ENCODE data around the gene SPC24.
A peak's percentile ranks its signal among the peaks of the same experiment; 100 is the strongest.
"Not testable (repeated sequence)": the region's sequence is repeated elsewhere in the genome, so short reads cannot be mapped to it uniquely, and the experiment has no call there.

Gene SPC24

DNA sequence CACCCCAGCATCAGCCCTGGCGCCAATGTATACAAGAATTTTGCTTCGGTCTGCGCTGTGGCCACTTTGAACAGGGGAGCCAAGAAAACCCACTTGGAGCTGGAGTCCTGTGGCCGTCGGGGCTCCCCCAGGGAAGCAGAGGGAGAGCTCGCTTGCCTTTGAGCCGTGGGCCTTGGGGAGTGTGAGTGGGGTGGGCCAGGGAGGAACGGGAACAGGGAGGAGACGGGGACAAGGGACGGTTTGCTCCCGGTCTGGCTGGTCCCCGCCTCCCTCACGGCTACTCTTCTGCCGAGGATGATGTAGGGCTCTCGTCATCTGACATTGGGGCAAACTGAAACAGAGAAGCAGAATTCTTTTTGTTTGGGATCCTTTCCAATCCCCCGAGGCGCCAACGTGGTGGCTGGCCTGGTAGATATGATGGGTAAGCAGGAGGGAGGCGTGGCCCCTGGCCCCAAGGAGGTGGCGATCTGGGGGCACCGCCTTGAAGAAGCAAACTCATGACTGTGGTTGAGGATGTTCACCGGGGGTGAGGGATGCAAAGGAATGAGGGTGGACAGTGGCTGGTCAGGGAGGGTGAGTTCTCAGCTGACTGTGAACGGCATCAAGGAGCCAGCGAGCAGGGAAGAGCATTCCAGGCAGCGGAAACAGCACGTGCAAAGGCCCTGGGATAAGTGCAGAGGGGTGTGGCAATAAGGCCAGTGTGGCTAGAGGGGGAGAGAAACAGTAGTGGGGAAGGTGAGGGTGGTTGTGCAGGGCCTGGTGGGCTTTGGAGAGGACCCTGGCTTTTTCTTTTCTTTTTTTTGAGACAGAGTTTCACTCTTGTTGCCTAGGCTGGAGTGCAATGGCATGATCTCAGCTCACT is 10.9 kb upstream of the SPC24 start:
- no peak overlapping the region for H3K4me3 ChIP-seq (ENCODE audit: low read depth, low read length)

DNA sequence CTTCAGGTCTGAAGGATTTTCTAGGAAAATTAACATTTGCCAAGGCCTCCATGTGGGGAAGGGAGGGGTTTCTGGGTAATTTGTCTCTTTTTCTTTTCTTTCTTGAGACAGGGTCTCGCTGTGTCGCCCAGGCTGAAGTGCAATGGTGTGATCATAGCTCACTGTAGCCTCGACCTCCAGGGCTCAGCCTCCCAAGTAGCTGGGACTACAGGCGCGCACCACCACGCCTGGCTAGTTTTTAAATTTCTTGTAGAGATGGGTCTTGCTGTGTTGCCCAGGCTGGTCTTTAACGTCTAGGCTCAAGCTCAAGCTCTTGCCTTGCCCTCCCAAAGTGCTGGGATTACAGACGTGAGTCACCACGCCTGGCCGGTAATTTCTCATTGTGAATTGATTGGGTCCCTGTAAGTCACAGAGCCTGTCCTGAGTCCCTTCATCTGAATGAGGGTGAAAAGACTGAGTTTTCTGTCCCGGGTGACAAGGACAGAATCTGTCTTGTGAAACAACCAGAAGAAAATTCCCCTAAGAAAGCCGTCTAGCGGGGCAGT is 10.0 kb upstream of the SPC24 start:
- H3K4me3 ChIP-seq (ENCODE audit: low read depth, low read length) = no peak overlapping the region

DNA sequence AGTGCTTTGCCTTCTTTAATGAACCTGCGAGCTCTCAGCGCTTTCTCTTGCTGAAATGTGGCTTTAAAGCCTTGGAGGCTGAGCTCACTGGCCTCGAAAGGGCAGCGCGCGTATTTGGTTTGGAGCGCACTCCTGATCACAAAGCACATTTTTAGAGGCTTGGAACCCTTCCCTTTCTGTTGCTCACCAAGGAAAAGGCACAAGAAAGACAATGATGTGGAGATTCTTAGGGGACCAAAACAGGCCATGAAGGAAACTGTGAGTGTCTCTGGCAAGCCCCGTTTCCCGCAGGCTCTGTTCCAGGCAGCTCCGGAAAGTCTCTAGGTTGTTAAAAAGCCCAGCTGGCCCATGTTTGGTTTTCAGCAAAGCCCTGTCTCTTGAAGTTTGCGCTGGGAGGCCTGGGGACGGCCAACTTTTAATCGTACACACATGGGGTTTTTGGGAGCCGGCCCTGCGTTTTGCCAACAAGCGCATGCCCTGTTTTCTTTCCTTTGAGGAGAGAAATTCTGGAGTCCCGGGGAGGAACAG is 9.4 kb upstream of the SPC24 start:
- no peak overlapping the region for H3K4me3 ChIP-seq (ENCODE audit: low read depth, low read length)

DNA sequence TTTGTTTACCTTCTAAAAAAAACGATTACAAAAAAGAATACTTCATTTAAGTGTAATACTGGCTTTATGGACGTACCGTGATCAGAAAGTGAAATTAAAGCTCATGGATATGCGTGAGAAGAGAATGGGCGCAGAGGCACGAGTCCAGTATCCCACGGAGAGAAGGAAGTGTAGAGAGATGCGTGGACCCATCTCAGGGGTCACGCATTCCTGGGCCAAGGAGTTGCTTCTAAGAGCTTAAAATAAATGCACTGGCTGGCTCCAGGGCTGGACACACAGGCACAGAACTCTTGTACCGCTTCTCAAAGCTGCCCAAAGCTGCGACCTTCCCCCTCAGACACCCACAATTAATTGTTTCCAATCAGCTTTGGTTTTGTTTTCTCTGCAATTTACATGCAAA is 8.7 kb upstream of the SPC24 start:
- no peak overlapping the region for H3K4me3 ChIP-seq (ENCODE audit: low read depth, low read length)

DNA sequence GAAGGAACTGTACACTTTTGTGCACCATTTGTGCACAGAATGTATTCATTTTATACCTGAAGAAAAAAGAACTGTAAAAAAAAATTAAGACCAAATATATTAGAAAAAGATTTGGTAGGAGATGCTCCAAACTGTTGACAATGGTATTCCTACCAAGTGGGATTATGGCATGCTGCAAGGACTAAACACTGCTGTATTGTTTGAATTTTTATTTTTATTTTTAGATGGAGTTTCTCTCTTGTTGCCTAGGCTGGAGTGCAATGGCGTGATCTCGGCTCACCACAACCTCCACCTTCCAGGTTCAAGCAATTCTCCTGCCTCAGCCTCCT is 4.8 kb upstream of the SPC24 start:
- H3K4me3 ChIP-seq (ENCODE audit: low read depth, low read length) = not testable (repeated sequence)

DNA sequence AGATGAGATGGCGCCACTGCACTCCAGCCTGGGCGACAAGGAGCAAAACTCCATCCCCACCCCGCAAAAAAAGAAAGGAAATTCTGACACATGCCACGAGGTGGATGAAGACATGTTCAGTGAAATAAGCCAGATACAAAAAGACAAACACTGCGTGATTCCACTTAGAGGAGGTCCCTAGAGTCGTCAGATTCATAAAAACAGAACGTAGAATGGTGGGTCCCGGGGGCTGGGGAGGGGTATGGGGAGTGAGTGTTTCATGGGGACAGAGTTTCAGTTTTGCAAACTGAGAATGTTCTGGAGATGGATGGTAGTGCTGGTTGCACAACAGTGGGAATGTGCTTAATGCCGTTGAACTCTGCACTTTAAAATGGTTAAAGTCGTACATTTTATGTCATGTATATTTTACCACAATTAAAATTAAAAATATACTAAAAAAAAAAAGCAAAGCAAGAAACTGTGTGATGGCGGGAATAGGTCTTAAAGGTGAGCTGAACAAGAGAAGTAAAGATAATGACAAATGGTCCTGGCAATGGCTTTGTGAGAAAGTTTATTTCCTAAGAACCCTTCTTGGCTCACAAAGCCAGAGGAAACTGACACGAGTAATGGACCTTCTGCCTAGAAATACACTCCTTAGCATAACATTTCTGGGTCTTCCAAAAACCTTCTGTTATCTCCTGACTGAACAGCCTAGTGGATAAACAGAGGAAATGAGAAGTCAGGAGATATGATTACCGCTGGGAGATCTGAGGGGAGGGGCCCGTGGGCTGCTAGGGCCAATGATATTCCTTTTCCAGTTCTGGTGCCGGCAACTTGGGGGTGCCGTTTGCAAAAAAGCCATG is 4.2 kb upstream of the SPC24 start:
- no peak overlapping the region for H3K4me3 ChIP-seq (ENCODE audit: low read depth, low read length)

DNA sequence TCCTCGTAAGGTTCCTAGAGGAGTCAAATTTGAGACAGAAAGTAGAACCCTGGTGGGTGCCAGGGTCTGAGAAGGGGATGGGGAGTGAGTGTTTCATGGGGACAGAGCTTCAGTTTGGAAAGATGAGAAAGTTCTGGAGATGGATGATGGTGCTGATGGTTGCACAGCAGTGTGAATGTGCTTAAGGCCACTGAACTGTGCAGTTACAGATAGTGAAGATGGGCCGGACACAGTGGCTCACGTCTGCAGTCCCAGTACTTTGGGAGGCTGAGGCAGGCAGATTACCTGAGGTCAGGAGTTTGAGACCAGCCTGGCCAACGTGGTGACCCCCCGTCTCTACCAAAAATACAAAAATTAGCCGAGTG is 917 bp downstream of the SPC24 start:
- peak overlapping the region; percentile 94 for H3K4me3 ChIP-seq (ENCODE audit: low read depth, low read length)

DNA sequence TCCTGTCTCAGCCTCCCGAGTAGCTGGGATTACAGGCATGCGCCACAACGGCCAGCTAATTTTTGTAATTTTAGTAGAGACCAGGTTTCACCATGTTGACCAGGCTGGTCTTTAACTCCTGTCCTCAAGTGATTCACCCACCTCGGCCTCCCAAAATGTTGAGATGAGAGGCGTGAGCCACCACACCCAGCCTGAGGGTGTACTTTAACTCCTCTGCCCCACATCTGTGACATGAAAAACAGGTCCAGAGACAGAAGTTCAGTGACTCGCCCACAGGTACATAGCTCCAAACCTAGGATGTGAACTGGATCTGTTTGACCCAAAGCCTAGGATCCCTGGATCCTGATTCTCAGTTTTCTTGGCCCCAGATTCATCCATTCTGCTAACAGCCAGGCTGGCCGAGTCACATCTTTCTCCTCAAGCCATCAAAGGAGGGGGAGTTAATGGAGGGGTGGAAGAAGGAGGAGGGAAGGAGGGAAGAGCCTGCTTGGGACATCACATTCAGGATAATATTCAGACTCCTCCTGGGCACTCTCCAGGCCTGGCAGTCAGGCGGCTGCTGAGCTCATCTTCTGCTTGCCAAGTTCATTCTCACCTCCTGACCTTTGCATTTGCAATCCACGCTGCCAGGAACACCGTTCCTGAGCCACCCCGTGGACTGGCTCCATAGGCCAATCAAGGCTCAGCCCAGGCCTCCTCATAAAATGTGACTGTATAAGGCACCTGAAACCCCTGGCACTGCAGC is 3.1 kb downstream of the SPC24 start:
- H3K4me3 ChIP-seq (ENCODE audit: low read depth, low read length) = no peak overlapping the region

DNA sequence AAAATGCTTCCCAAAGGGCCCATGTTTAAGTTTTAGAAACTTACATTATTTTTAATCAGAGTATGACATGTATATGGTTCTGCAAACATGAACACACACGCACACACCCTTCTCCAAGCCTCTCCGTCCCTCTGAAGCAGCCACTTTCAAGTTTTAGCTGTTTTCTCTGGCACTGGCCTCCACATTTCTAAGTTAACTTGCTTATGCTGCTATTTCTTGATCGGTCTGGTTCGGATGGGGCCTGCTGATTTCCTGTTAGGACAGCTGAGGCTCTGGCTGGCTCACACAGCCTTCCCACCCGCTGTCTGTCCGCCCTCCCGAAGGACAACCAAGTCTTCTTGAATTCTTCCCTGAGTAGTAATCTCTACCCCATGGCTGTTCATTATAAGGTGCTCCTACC is 4.4 kb downstream of the SPC24 start:
- no peak overlapping the region for H3K4me3 ChIP-seq (ENCODE audit: low read depth, low read length)

DNA sequence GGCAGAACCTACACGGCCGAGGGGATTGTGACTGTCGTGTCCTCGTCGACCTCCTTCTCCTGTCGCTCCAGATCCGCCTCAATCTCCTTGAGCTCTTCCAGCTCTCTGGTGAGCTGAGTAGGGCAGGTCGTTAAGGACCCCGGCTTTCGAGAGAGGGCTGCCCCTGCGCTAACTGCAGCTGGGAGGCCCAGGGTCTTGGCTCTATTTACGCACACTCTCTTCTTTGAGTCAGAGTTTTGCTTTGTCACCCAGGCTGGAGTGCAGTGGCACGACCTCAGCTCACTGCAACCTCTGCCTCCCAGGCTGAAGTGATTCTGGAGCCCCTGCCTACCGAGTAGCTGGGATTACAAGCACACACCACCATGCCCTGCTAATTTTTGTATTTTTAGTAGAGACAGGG is 7.6 kb downstream of the SPC24 start:
- no peak overlapping the region for H3K4me3 ChIP-seq (ENCODE audit: low read depth, low read length)

DNA sequence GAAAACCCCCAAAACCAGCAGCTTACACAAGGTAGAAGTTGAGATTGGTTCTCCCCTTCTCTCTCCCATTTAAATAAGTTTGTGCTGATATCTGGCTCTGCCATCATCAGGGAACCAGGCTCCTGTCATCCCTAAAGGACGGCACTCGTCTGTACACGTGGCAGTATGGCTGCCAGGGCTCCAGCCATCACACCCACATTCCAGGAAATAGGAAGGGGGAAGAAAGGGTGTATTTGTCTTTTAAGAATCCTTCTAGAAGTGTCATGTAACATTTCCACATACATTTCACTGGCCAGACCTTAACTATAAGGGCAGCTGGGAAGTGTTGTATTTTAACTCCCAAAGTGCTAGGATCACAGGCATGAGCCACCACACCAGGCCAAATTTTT is 10.1 kb downstream of the SPC24 start:
- H3K4me3 ChIP-seq (ENCODE audit: low read depth, low read length) = no peak overlapping the region

DNA sequence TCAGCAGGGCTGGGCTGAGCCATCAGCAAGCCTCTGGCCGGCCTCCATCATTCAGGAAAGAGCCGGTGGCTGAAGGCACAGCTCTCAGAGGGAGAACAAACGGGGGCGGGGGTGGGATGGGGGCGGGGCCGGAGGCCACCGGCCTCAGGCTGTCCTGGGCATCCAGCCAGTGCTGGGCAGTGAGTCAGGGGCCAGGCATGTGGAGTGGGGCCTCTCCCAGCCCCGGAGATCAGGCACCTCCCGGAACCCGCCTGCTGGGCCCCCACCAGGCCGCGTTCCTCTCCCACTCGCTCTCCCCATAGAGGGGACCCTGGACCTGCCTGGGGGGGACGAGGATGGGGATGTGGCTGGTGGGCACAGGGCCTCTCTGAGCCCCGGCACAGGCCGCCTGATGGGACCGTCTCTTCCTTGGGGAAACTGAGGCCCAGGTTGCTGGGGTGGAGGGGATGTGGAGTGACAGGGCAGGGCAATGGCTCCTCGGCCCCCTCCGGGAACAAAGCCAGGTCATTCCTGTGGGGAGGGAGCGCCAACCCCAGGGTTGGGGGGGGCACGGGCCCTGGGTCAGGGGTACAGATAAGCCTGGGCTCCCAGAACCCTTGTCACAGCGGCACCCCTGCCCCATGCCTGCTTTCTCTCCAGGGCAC is 12.9 kb downstream of the SPC24 start:
- no peak overlapping the region for H3K4me3 ChIP-seq (ENCODE audit: low read depth, low read length)

DNA sequence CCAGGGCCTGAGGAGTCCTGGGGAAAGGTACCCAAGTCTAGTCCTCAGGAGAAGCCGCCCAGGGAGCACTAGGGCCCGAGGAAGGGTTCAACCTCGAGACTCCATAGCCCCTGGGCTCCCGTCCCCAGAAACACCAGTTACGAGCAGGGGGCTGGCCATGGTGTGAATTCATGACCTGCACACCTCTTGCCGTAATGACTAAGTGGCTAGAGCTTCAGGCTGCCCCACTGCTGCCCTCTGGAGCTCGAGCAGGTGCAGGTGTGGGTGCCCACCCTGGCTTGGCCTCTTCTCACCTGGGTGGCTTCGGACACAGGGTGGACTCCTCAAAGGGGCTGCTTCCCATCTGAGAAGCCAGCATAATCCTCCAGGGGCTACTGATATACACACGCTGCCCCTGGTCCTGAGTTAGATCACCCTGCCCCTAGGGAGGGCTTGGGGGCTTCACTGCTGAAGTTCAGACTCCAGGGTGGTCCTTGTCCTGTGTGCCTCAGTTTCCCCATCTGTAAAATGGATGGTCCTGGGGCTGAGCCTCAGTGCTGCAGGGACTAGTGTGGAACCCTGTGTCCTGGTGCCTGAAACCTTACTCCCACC is 13.6 kb downstream of the SPC24 start:
- no peak overlapping the region for H3K4me3 ChIP-seq (ENCODE audit: low read depth, low read length)

DNA sequence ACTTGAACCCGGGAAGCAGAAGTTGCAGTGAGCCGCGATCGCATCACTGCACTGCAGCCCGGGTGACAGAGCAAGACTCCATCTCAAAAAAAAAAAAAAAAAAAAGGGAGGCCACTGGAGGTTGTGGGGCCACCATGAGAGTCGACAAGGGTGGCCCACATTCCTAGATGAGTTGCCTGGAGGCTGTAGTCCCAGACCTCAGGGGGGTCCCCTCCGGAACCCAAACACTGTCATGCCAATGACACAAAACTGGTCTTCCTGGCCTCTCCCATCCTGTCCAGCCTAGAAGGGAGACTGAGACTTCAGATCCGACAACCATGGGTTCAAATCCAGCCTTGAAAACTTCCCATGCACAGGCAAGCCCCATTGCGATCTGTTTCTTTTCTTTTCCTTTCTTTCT is 14.7 kb downstream of the SPC24 start:
- no peak overlapping the region for H3K4me3 ChIP-seq (ENCODE audit: low read depth, low read length)

DNA sequence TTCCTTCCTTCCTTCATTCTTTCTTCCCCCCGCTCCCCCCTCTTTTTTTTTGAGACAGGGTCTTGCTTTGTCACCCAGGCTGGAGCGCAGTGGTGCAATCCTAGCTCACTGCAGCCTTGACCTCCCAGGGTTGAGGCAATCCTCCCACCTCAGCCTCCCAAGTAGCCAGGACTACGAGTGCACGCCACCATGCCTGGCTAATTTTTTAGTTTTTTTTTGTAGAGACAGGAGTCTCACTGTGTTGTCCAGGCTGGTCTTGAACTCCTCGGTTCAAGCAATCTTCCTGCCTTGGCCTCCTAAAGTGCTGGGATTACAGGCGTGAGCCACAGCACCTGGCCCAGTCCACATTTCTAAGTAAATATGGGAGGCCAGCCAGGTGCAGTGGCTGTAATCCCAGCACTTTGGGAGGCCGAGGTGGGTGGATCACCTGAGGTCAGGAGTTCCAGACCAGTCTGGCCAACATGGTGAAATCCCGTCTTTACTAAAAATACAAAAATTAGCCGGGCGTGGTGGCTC is 15.5 kb downstream of the SPC24 start:
- H3K4me3 ChIP-seq (ENCODE audit: low read depth, low read length) = not testable (repeated sequence)

DNA sequence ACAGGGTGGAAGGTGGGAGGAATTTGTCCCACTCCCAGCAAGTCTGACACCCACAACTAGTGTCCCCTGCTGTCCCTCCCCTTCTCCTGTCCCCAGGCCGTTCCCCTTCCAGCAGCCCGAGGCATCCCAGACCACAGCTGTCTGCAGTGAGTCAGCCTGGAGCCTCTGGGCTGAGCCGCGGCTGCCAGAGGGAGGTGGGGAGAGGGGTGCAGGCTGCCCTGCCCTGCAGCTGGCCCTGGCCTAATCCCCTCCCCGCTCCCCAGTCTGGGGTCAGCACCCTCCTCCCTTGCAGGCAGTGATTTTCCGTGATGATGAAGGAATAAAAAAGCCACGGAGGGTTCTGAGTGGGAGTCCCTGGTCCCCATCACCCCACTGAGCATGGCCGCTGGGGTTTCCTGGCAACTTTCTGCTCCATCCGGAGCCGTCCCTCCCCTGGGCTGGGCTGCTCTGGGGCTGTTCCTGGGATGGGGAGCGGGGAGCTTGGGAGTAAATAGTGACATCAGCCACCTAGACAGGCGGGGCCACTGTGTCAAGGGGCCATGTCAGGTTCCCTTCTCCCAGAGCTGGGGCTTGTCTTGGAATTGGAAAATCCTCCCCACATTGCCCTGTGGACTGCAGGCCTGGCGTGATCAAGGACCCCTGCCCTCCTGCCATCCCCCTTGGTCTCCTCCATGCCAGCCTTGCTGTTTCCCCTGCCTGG is 16.8 kb downstream of the SPC24 start:
- no peak overlapping the region for H3K4me3 ChIP-seq (ENCODE audit: low read depth, low read length)

DNA sequence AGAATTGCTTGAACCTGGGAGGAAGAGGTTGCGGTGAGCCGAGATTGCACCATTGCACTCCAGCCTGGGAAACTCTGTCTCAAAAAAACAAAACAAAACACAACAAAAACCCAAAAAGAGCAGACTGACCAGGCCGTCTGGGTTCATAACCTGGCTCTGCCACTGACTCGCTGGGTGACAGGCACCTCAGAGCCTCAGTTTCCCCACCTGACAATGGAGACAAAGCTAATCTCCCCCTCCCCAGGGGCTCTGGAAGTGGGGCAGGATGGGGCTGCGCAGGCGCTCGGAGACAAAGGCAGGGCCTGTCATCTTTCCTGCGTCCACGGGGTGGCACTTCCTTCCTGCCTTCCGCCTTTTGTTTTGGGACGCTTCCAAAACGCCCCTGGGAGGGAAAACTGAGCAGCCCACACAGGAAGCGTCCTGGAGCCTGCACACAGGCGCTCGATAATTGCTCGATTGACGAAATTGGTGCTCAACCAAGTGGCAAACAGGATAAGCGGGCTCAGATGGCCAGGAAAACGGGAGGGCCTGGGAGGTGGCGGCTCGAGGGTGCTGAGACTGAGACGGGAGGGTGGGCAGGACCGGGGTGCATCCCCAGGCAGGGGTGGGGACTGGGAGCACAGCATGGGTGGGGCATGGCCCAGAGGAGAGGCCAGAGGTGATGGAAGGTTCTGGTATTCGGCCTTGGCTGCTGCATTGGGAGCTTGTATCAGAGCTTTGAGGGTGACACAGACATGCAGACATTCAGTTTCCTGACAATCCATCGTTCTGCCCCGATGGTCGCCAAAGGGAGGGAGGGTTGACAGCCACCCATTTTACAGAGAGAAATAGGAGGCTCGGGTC is 17.8 kb downstream of the SPC24 start:
- peak overlapping the region; percentile 17 for H3K4me3 ChIP-seq (ENCODE audit: low read depth, low read length)

DNA sequence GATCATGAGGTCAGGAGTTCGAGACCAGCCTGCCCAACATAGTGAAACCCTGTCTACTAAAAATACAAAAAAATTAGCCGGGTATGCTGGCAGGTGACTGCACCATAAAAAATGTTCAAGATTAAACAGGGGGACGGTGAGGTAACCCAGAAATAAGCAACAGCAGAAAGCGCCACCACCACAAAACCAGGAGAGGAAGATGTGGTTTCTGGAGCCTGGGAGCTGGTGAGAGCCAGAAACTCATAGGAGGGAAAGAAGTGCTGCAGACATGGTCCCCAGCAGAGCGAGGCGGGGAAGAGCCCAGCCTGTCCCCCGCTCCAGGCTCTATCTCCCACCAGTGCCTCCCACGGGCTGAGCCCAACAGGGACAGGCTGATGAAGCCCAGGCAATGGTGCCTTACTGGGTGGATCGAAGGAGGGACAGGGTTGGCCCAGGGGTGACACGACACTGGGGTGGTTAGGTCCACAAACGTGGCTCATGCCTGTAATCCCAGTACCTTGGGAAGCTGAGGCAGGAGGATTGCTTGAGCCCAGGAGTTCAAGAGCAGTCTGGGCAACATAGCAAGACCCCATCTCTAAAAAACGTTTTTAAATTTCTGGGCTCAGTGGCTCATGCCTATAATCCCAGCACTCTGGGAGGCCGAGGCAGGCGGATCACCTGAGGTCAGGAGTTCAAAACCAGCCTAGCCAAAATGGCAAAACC is 19.0 kb downstream of the SPC24 start:
- H3K4me3 ChIP-seq (ENCODE audit: low read depth, low read length) = no peak overlapping the region

Measured in iPS-11a (cell line).